Medulla oblongata (tissue), 1 donor: ENCODE measurements around the gene REG1A.

ENCODE experiments used
- DNase-seq: peaks from one replicate; pipeline ENCODE4 v3.0.0-alpha.2; 2015; ENCODE audit errors: extremely low spot score

The REG1A gene

GRCh38 chr2:79125721-79125985, 5.4 kb downstream of the REG1A start:
- no peak for DNase-seq

GRCh38 chr2:79128406-79128805, 8.1 kb downstream of the REG1A start:
- DNase-seq, result no peak

GRCh38 chr2:79129260-79129659, 9.0 kb downstream of the REG1A start:
- no peak for DNase-seq

- DNase-seq, result no peak
These were observed 9.5 kb downstream of the REG1A start for GRCh38 chr2:79129804-79130203.

- DNase-seq, result no peak
These were observed 11.4 kb downstream of the REG1A start for GRCh38 chr2:79131687-79132086.

GRCh38 chr2:79138385-79138784, 18.1 kb downstream of the REG1A start:
- DNase-seq, result no peak

GRCh38 chr2:79139423-79139822, 19.1 kb downstream of the REG1A start:
- no peak for DNase-seq

GRCh38 chr2:79155826-79156476, 35.7 kb downstream of the REG1A start:
- no peak for DNase-seq

- no peak for DNase-seq
These were observed 38.7 kb downstream of the REG1A start for GRCh38 chr2:79159030-79159429.

- no peak for DNase-seq
These were observed 39.4 kb downstream of the REG1A start, which contains the start of gene REG3A for GRCh38 chr2:79159653-79160052. TSS of gene REG3A (minus strand) at chr2:79159753. CDS start at chr2:79159405, 348 bp downstream.

- no peak for DNase-seq
These were observed 41.8 kb downstream of the REG1A start for GRCh38 chr2:79162132-79162531.

GRCh38 chr2:79162801-79163200, 42.5 kb downstream of the REG1A start:
- no peak for DNase-seq

GRCh38 chr2:79171348-79171958, 51.2 kb downstream of the REG1A start:
- DNase-seq, result no peak
